CD14-positive monocyte (primary cell): Measurements from ENCODE around the gene CDH18. TPM values are rescaled to one million over a fixed set of nuclear protein-coding genes. Genes with fewer than 3 reads are reported as not detected.

Experiments
- DNase-seq, 3 donors: peaks; one replicate each; pipeline ENCODE4 v3.0.0-alpha.2; 2011 to 2022
- H2AFZ ChIP-seq: 2 replicates; pipeline ENCODE4 v1.6.0; 2012; ENCODE audit warnings: mild to moderate bottlenecking, low read depth, low read length, inconsistent platforms; ENCODE audit not compliant: insufficient read depth, poor library complexity, severe bottlenecking
- H3K27ac ChIP-seq, 2 donors: 1 replicate in 1 of 2; 2 replicates in 1 of 2; pipeline ENCODE4 v1.5.1; 2012 to 2013; ENCODE audit warnings: low read length in 2 of 2, control low read depth in 1 of 2, inconsistent platforms in 1 of 2, low read depth in 1 of 2, mild to moderate bottlenecking in 1 of 2
- H3K27me3 ChIP-seq, 2 donors: one replicate each; pipeline versions ENCODE4 v1.6.0 to v1.6.1; 2011 to 2013; ENCODE audit warnings: low read length in 2 of 2; ENCODE audit not compliant: control insufficient read depth in 2 of 2, insufficient read depth in 2 of 2
- H3K36me3 ChIP-seq, 2 donors: replicated peaks in 1 of 2; 1 replicate in 1 of 2; 2 replicates in 1 of 2; pipeline versions ENCODE4 v1.5.1 to v1.6.1; 2012 to 2013; ENCODE audit warnings: low read length in 2 of 2, control low read depth in 1 of 2, inconsistent platforms in 1 of 2, mild to moderate bottlenecking in 1 of 2; ENCODE audit not compliant: insufficient read depth in 2 of 2, control insufficient read depth in 1 of 2
- H3K4me1 ChIP-seq, 2 donors: 1 replicate in 1 of 2; 2 replicates in 1 of 2; pipeline versions ENCODE4 v1.5.1 to v1.6.1; 2012 to 2013; ENCODE audit warnings: low read length in 2 of 2, control low read depth in 1 of 2, inconsistent platforms in 1 of 2, mild to moderate bottlenecking in 1 of 2, moderate library complexity in 1 of 2; ENCODE audit not compliant: insufficient read depth in 2 of 2, control insufficient read depth in 1 of 2
- H3K4me2 ChIP-seq: replicated peaks from 2 replicates; pipeline ENCODE3; 2012; ENCODE audit warnings: low read length, moderate library complexity, mild to moderate bottlenecking; ENCODE audit not compliant: poor library complexity, severe bottlenecking; ENCODE audit errors: extremely low read depth
- H3K4me3 ChIP-seq, 3 experiments: fragments of 200-600 bp in 1 of 3; sonication (generic) in 1 of 3; replicated peaks in 1 of 3; 1 replicate in 2 of 3; 2 replicates in 1 of 3; pipeline ENCODE4 v1.5.1; 2011 to 2013; ENCODE audit warnings: low read length in 3 of 3, mild to moderate bottlenecking in 3 of 3, control low read depth in 2 of 3, low read depth in 2 of 3, inconsistent platforms in 1 of 3, moderate library complexity in 1 of 3
- H3K79me2 ChIP-seq: 2 replicates; pipeline ENCODE4 v1.6.0; 2012; ENCODE audit warnings: mild to moderate bottlenecking, control low read depth, inconsistent platforms, low read length, moderate library complexity; ENCODE audit not compliant: insufficient read depth
- H3K9ac ChIP-seq: 2 replicates; pipeline ENCODE4 v1.6.0; 2017; ENCODE audit warnings: low read length, mild to moderate bottlenecking; ENCODE audit not compliant: insufficient read depth, poor library complexity, severe bottlenecking
- H3K9me3 ChIP-seq, 2 donors: replicated peaks in 1 of 2; 1 replicate in 1 of 2; 2 replicates in 1 of 2; pipeline versions ENCODE4 v1.5.1 to v1.6.1; 2012 to 2013; ENCODE audit warnings: low read length in 2 of 2, control low read depth in 1 of 2; ENCODE audit not compliant: control insufficient read depth in 1 of 2, insufficient read depth in 1 of 2
- H4K20me1 ChIP-seq: 2 replicates; pipeline ENCODE4 v1.6.0; 2012; ENCODE audit warnings: mild to moderate bottlenecking, low read length, control low read depth, moderate library complexity; ENCODE audit not compliant: insufficient read depth
- H3K27ac Mint-ChIP-seq, 7 donors: one replicate each; pipeline ENCODE4 v1.8.0; 2020; ENCODE audit warnings: mild to moderate bottlenecking in 7 of 7, mixed read lengths in 7 of 7, moderate library complexity in 6 of 7, inconsistent platforms in 2 of 7
- H3K27me3 Mint-ChIP-seq, 3 donors: one replicate each; pipeline ENCODE4 v1.8.0; 2021 to 2022; ENCODE audit warnings: low read depth in 3 of 3, mild to moderate bottlenecking in 3 of 3, mixed read lengths in 3 of 3, moderate library complexity in 3 of 3, inconsistent platforms in 1 of 3
- H3K36me3 Mint-ChIP-seq, 2 donors: one replicate each; pipeline ENCODE4 v1.8.0; 2020; ENCODE audit warnings: mixed read lengths in 2 of 2, inconsistent platforms in 1 of 2, mild to moderate bottlenecking in 1 of 2
- H3K4me1 Mint-ChIP-seq: one replicate; pipeline ENCODE4 v1.8.0; 2020; ENCODE audit warnings: mild to moderate bottlenecking, mixed read lengths
- H3K4me3 Mint-ChIP-seq, 2 donors: one replicate each; pipeline ENCODE4 v1.8.0; 2020; ENCODE audit warnings: mild to moderate bottlenecking in 2 of 2, mixed read lengths in 2 of 2, moderate library complexity in 1 of 2
- H3K9me3 Mint-ChIP-seq, 7 donors: one replicate each; pipeline ENCODE4 v1.8.0; 2020 to 2022; ENCODE audit warnings: mixed read lengths in 7 of 7, mild to moderate bottlenecking in 6 of 7, moderate library complexity in 6 of 7, inconsistent platforms in 2 of 7
- WGBS: methylation state at CpG from one replicate; pipeline ENCODE4 v1.1.5; 2013; ENCODE audit warnings: missing lambda C conversion rate; ENCODE audit not compliant: insufficient coverage; 5-methylcytosine and 5-hydroxymethylcytosine counted together
- intact Hi-C, 2 donors: fragments of 100-400 bp; cut with micrococcal nuclease; formaldehyde crosslinking; loops; one replicate each; pipeline versions ENCODE4 v1.15.0 to v1.15.1; 2023
- polyA plus RNA-seq, 3 donors: library from polyadenylated mRNA; depleted of rRNA in 1 of 3; unstranded in 2 of 3; stranded (reverse) in 1 of 3; fragments of 300-500 nt in 2 of 3; fragments of >200 nt in 1 of 3; fragmentation: Illumina TruSeq in 2 of 3; gene quantifications; 1 replicate in 2 of 3; 2 replicates in 1 of 3; pipeline ENCODE4 v1.2.3, GENCODE V29; 2012 to 2021
- TF ChIP-seq, protein P1 (sequence below): fragments of 200-600 bp; IDR thresholded peaks from one replicate; pipeline ENCODE4 v1.8.0; 2022; ENCODE audit warnings: antibody characterized with exemption, mild to moderate bottlenecking

The CDH18 gene
- polyA plus RNA-seq, 3 donors: not detected

DNA sequence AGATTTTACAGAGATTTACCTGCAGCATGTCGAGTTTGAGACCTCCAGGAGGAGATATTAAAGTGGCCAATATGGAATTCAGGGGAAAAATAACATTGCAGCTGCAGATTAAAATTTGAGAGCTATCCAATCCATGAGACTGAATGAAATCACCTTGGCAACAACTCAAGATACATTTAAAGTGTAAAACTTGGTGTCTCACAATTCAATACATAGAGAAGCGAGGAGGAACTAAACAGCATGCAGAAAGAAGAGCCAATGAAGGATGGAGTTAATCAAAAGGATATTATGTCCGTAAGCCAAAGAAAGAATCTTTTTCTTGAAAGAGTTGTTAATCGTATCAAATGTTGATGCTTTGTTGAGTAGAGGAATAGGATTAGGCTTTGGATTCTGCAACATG lies 455.1 kb downstream of the CDH18 start:
- Histone ChIP-seq H3K4me2 (no peak overlapping the region), H3K9me3 (no peaks in the 10 kb centered on the region), H3K27me3 (no peaks in the 10 kb centered on the region), H2AFZ (no peak overlapping the region), H3K36me3 (no peaks in the 10 kb centered on the region), H4K20me1 (no peaks in the 10 kb centered on the region), H3K27ac (no peak overlapping the region), H3K79me2 (no peaks in the 10 kb centered on the region), H3K4me1 (no peaks in the 10 kb centered on the region), H3K9ac (no peak overlapping the region), H3K4me3 (no peak overlapping the region)
- intact Hi-C loops: no loop called here
- TF ChIP-seq, protein P1, sequence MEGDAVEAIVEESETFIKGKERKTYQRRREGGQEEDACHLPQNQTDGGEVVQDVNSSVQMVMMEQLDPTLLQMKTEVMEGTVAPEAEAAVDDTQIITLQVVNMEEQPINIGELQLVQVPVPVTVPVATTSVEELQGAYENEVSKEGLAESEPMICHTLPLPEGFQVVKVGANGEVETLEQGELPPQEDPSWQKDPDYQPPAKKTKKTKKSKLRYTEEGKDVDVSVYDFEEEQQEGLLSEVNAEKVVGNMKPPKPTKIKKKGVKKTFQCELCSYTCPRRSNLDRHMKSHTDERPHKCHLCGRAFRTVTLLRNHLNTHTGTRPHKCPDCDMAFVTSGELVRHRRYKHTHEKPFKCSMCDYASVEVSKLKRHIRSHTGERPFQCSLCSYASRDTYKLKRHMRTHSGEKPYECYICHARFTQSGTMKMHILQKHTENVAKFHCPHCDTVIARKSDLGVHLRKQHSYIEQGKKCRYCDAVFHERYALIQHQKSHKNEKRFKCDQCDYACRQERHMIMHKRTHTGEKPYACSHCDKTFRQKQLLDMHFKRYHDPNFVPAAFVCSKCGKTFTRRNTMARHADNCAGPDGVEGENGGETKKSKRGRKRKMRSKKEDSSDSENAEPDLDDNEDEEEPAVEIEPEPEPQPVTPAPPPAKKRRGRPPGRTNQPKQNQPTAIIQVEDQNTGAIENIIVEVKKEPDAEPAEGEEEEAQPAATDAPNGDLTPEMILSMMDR: no peak
- Mint-ChIP-seq H3K27ac (no peak overlapping the region), H3K27me3 (no peaks in the 10 kb centered on the region), H3K4me1 (no peaks in the 10 kb centered on the region), H3K4me3 (no peak overlapping the region), H3K9me3 (peaks cover 0 to 4% (median 2%) of the 10 kb centered on the region in 7 donors), H3K36me3 (no peaks in the 10 kb centered on the region)
- DNase-seq: no peak
- WGBS: 94% methylated on average over 2 of the region's 4 CpGs

DNA sequence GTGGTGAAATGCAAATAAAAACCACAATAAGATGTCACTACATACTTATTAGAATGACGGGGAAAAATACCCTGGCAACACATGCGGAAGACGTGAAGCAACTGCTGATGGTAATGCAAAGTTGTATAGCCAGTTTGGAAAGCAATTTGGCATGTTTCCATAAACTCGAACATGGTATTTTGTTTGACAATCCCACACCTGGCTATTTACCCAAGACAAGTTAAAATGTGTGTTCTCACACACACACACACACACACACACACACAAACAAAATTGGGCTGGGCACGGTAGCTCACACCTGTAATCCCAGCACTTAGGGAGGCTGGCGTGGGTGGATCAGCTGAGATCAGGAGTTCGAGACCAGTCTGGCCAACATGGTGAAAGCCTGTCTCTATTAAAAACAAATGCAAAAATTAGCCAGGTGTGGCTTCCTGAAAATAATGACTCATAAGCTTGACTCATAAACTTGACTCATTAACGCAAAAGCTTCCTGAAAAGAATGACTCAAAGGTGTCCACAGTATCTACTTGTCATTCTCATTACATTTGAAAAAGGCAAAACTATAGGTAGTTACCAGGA lies 456.5 kb downstream of the CDH18 start:
- H3K79me2 ChIP-seq: no peaks in the 10 kb centered on the region
- DNase-seq: no peak
- no peaks in the 10 kb centered on the region for H3K9me3 ChIP-seq
- H3K4me3 ChIP-seq: no peak overlapping the region
- intact Hi-C loops: no loop called here
- H3K36me3 Mint-ChIP-seq: no peaks in the 10 kb centered on the region
- TF ChIP-seq, protein P1: no peak
- WGBS: 90% methylated on average over 3 of the region's 8 CpGs
- H3K4me3 Mint-ChIP-seq: no peak overlapping the region
- no peaks in the 10 kb centered on the region for H4K20me1 ChIP-seq
- H3K27ac ChIP-seq: no peak overlapping the region
- peak overlapping the region in 1 of 7 donors; percentile 5 for H3K27ac Mint-ChIP-seq
- H3K27me3 Mint-ChIP-seq: no peaks in the 10 kb centered on the region
- H3K9ac ChIP-seq: no peak overlapping the region
- H3K4me1 Mint-ChIP-seq: no peaks in the 10 kb centered on the region
- H3K36me3 ChIP-seq: no peaks in the 10 kb centered on the region
- H3K27me3 ChIP-seq: no peaks in the 10 kb centered on the region
- H3K9me3 Mint-ChIP-seq: peaks cover 0 to 4% (median 0%) of the 10 kb centered on the region in 7 donors
- H3K4me2 ChIP-seq: no peak overlapping the region
- H2AFZ ChIP-seq: no peak overlapping the region
- H3K4me1 ChIP-seq: no peaks in the 10 kb centered on the region
